Progenitor cell of endocrine pancreas (in vitro differentiated cells): Measurements from ENCODE around the gene OR6M1. TPM values are rescaled to one million over a fixed set of nuclear protein-coding genes. Genes with fewer than 3 reads are reported as not detected.

ENCODE experiments used
- DNase-seq: peaks from one replicate; pipeline ENCODE4 v3.0.0; 2021; ENCODE audit warnings: low spot score; ENCODE audit not compliant: unreplicated experiment
- H3K27ac Mint-ChIP-seq: 2 replicates; pipeline ENCODE4 v1.8.0; 2021; ENCODE audit warnings: mild to moderate bottlenecking, moderate library complexity, mixed read lengths
- H3K27me3 Mint-ChIP-seq: 2 replicates; pipeline ENCODE4 v1.8.0; 2021; ENCODE audit warnings: mixed read lengths
- H3K36me3 Mint-ChIP-seq: 2 replicates; pipeline ENCODE4 v1.8.0; 2022; ENCODE audit warnings: mixed read lengths; ENCODE audit not compliant: insufficient read depth
- H3K4me1 Mint-ChIP-seq: 2 replicates; pipeline ENCODE4 v1.8.0; 2021; ENCODE audit warnings: low read depth, mixed read lengths
- H3K4me3 Mint-ChIP-seq: 2 replicates; pipeline ENCODE4 v1.8.0; 2021; ENCODE audit warnings: low read depth, mild to moderate bottlenecking, moderate library complexity, mixed read lengths
- H3K9me3 Mint-ChIP-seq: 2 replicates; pipeline ENCODE4 v1.8.0; 2021; ENCODE audit warnings: low read depth, mixed read lengths
- total RNA-seq: library from RNA; stranded (reverse); gene quantifications from 2 replicates; pipeline ENCODE4 v1.2.1, GENCODE V29; 2021
- TF ChIP-seq, protein P1 (sequence below): fragments of 200-600 bp; sonication (generic); IDR thresholded peaks from one replicate; pipeline ENCODE4 v1.5.0; 2021; ENCODE audit warnings: antibody characterized with exemption, mild to moderate bottlenecking; ENCODE audit not compliant: unreplicated experiment

The OR6M1 gene
- total RNA-seq, 1 donor from 2014 or later, result not detected

DNA sequence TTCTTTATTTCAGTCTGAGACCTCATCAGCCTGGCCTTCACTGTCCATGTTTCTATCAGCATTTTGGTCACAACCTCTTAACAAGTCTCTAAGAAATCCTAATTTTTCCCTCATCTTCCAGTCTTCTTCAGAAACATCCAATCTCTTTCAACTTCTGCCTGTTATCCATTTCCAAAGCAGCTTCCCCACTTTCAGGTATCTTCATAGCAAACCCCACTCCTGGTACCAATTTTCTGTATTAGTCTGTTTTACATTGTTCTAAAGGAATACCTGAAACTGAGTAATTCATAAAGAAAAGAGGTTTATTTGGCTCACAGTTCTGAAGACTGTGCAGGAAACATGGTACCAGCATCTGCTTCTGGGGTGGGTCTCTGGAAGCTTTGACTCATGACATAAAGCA, 43.7 kb downstream of the OR6M1 start:
- Mint-ChIP-seq H3K4me1 (no peaks in the 10 kb centered on the region), H3K27me3 (no peaks in the 10 kb centered on the region), H3K27ac (no peak overlapping the region), H3K4me3 (no peak overlapping the region), H3K9me3 (peaks cover 25% of the 10 kb centered on the region), H3K36me3 (peaks cover 2% of the 10 kb centered on the region)
- DNase-seq, result no peak
- TF ChIP-seq, protein P1, sequence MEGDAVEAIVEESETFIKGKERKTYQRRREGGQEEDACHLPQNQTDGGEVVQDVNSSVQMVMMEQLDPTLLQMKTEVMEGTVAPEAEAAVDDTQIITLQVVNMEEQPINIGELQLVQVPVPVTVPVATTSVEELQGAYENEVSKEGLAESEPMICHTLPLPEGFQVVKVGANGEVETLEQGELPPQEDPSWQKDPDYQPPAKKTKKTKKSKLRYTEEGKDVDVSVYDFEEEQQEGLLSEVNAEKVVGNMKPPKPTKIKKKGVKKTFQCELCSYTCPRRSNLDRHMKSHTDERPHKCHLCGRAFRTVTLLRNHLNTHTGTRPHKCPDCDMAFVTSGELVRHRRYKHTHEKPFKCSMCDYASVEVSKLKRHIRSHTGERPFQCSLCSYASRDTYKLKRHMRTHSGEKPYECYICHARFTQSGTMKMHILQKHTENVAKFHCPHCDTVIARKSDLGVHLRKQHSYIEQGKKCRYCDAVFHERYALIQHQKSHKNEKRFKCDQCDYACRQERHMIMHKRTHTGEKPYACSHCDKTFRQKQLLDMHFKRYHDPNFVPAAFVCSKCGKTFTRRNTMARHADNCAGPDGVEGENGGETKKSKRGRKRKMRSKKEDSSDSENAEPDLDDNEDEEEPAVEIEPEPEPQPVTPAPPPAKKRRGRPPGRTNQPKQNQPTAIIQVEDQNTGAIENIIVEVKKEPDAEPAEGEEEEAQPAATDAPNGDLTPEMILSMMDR, result no peak

DNA sequence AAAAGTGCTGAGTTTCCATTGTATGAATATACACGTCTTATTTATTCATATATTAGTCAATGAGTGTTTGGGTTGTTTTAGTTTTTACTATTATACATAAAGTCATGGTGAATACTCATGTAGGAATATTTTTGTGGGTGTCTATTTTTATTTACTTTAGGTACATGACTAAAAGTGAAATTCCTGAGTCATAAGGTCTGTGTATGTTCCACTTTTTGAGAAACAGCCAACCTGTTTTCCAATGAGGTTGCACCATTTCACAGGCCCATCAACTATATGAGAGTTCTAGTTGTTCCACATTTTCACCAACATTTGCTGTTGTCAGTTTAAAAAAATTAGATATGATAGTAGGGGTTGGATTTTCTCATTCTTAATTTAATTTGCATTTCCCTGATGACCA, 45.3 kb downstream of the OR6M1 start:
- no peaks in the 10 kb centered on the region for H3K27me3 Mint-ChIP-seq
- H3K27ac Mint-ChIP-seq, result no peak overlapping the region
- H3K36me3 Mint-ChIP-seq, result peaks cover 2% of the 10 kb centered on the region
- no peak overlapping the region for H3K4me3 Mint-ChIP-seq
- no peaks in the 10 kb centered on the region for H3K4me1 Mint-ChIP-seq
- TF ChIP-seq, protein P1, result no peak
- H3K9me3 Mint-ChIP-seq, result peaks cover 20% of the 10 kb centered on the region
- DNase-seq, result no peak

DNA sequence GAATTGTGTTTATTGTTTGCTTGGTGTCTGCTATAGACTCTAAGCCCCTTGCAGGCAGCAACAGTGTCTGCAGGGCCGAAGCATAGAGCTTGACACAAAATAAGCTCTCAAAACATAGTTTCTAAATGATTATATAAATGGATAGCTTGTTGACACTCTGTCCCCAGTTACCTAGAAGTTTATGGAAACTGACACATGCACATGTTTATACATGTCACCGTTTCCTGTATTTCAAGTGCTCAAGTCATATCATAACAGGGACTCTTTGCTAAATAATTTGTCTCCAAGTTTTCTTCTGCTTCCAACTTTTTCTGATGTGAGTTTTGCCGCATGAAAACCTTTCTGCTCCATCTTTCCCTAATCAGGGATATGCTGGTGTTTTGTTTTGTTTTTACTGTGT, 48.2 kb downstream of the OR6M1 start:
- Mint-ChIP-seq H3K27me3 (no peaks in the 10 kb centered on the region), H3K4me1 (no peaks in the 10 kb centered on the region), H3K4me3 (no peak overlapping the region), H3K27ac (no peak overlapping the region), H3K9me3 (peaks cover 12% of the 10 kb centered on the region), H3K36me3 (peaks cover 2% of the 10 kb centered on the region)
- TF ChIP-seq, protein P1, result no peak
- DNase-seq, result no peak

DNA sequence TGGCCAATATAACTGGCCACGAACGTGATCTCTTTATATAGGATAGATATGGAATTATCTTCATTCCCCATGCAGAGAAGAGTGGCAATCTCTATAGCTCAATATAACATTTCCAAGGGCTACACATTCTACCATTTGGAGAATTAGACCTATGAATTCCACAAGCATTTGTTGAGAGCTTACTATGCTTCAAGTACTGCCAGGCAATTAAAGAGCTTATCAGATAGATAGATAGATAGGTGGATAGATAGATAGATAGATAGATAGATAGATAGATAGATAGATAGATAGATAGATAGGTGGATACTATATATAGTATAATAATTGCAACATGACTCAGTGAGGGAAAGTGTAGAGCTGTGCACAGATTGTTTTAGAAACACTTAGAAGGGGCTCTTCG, 50.3 kb downstream of the OR6M1 start:
- peaks cover 3% of the 10 kb centered on the region for H3K9me3 Mint-ChIP-seq
- no peak overlapping the region for H3K27ac Mint-ChIP-seq
- H3K4me3 Mint-ChIP-seq, result no peak overlapping the region
- TF ChIP-seq, protein P1, result no peak
- peaks cover 13% of the 10 kb centered on the region for H3K4me1 Mint-ChIP-seq
- H3K36me3 Mint-ChIP-seq, result no peaks in the 10 kb centered on the region
- H3K27me3 Mint-ChIP-seq, result no peaks in the 10 kb centered on the region
- no peak for DNase-seq

Other genes with a start within 250 kb of the OR6M1 start
- gene SCN3B, start 151.7 kb downstream of the OR6M1 start, total RNA-seq, result 4.0 and 5.1 TPM in 2 replicates
- gene ZNF202, start 64.7 kb downstream of the OR6M1 start, total RNA-seq, result 29.6 and 30.1 TPM in 2 replicates
- not detected in 2 replicates for gene OR6X1, start 51.8 kb downstream of the OR6M1 start, total RNA-seq
- gene TMEM225, start 79.3 kb upstream of the OR6M1 start, total RNA-seq, result not detected in 2 replicates
- 0.24 and 0.58 TPM in 2 replicates for gene OR8D4, start 95.8 kb upstream of the OR6M1 start, total RNA-seq
- 0.53 TPM in 1 of 2 replicates, not detected in the other for gene OR4D5, start 133.3 kb upstream of the OR6M1 start, total RNA-seq
- not detected in 2 replicates for gene OR6T1, start 137.5 kb upstream of the OR6M1 start, total RNA-seq
- gene OR10S1, start 171.4 kb upstream of the OR6M1 start, total RNA-seq, result not detected in 2 replicates
- gene OR10G6, start 188.8 kb upstream of the OR6M1 start, total RNA-seq, result not detected in 2 replicates
- 0.13 TPM in 1 of 2 replicates, not detected in the other for gene OR10G4, start 206.6 kb upstream of the OR6M1 start, total RNA-seq
- not detected in 2 replicates for gene OR10G9, start 216.7 kb upstream of the OR6M1 start, total RNA-seq
- not detected in 2 replicates for gene OR10G8, start 220.4 kb upstream of the OR6M1 start, total RNA-seq
- gene OR10G7, start 235.0 kb upstream of the OR6M1 start, total RNA-seq, result not detected in 2 replicates